ENCODE results near the gene PLTP. TPM values are rescaled to one million over a fixed set of nuclear protein-coding genes. Genes with fewer than 3 reads are reported as not detected.

PLTP gene
- total RNA-seq, 1 experiment from 2014 or later, result 4.7 TPM

- TF ChIP-seq CEBPB (IDR thresholded peaks at IDR 0.05; ENCODE audit: low read depth) (no peak), ZFX (IDR thresholded peaks at IDR 0.05) (no peak), POLR2AphosphoS5 (IDR thresholded peaks at IDR 0.05; ENCODE audit: low read depth, low read length) (no peak)
Observed at GRCh38 chr20:45951925-45952834, 40.2 kb upstream of the PLTP start (continued).

DNA sequence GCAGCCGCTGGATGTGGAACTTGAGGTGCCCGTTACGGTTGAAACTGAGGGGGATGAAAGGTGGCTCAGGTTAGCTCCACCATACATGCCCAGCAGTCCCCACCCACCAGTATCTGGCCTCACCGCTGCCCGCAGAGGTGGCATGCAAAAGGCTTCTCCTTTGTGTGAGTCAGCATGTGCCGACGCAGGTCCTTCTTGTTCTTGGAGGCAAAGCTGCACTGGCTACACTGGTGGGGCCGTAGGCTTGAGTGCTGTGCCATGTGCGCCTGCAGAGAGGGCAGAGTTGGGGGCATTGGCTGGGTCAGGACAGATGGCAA lies 38.3 kb upstream of the PLTP start:
- POLR2A ChIA-PET, result interaction anchor here (1.7 kb wide), 1 partner anchor 16 kb away, joined by 8 read pairs; the partner anchor contains the start of gene PCIF1

More for the DNA sequence above, 38.3 kb upstream of the PLTP start:
- intact Hi-C loops (cut with micrococcal nuclease), result no loop called here
- BruUV-seq (replicated peaks), result TSS peak; percentile 16
- TF ChIP-seq SP1 (IDR thresholded peaks at IDR 0.05; ENCODE audit: low read depth), result no peak
- TF ChIP-seq ATF3 (IDR thresholded peaks at IDR 0.05), result no peak
- no peak for TF ChIP-seq SIN3A (IDR thresholded peaks at IDR 0.05; ENCODE audit: low read depth)
- no peak for TF ChIP-seq TCF7L2 (IDR thresholded peaks at IDR 0.05; ENCODE audit: borderline replicate concordance, extremely low read depth, insufficient read depth, insufficient read length)
- TF ChIP-seq EZH2phosphoT487 (IDR thresholded peaks at IDR 0.05; ENCODE audit: borderline replicate concordance), result no peak
- no peak for TF ChIP-seq CBX3 (IDR thresholded peaks at IDR 0.05; ENCODE audit: low read depth)
- TF ChIP-seq, protein P1, sequence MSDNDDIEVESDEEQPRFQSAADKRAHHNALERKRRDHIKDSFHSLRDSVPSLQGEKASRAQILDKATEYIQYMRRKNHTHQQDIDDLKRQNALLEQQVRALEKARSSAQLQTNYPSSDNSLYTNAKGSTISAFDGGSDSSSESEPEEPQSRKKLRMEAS (IDR thresholded peaks at IDR 0.05), result no peak
- TF ChIP-seq JUND (IDR thresholded peaks at IDR 0.05), result no peak
- no peak for TF ChIP-seq ZBTB33 (IDR thresholded peaks at IDR 0.05; ENCODE audit: extremely low read depth, insufficient replicate concordance, low read length)
- TF ChIP-seq RAD21 (IDR thresholded peaks at IDR 0.05; ENCODE audit: low read depth), result no peak
- TF ChIP-seq ELF1 (IDR thresholded peaks at IDR 0.05; ENCODE audit: borderline replicate concordance, low read depth), result no peak
- Histone ChIP-seq H3K4me3 (replicated peaks in 1 of 2; ENCODE audit: low read depth in 1 of 2, low read length in 2 of 2) (no peak overlapping the region), H3K4me1 (ENCODE audit: control insufficient read depth in 1 of 2, insufficient read depth in 2 of 2, low read length in 2 of 2) (no peaks in the 10 kb centered on the region), H3K9me3 (ENCODE audit: control insufficient read depth in 1 of 2, insufficient read depth in 1 of 2, low read depth in 1 of 2, low read length in 2 of 2) (no peaks in the 10 kb centered on the region), H3K9me2 (ENCODE audit: insufficient read depth) (no peaks in the 10 kb centered on the region), H3K27ac (ENCODE audit: low read depth, low read length) (no peak overlapping the region), H3K27me3 (ENCODE audit: insufficient read depth, low read length) (no peaks in the 10 kb centered on the region), H3K9ac (ENCODE audit: low read length) (no peak overlapping the region), H3K36me3 (ENCODE audit: control insufficient read depth in 1 of 2, insufficient read depth in 2 of 2, low read length in 2 of 2) (peaks cover 17 to 30% of the 10 kb centered on the region in 2 experiments; a peak in 3 of 4 replicates), H3K4me2 (ENCODE audit: low read length) (no peak overlapping the region), H3K79me2 (ENCODE audit: insufficient read depth, low read length) (no peaks in the 10 kb centered on the region), H2AFZ (ENCODE audit: low read depth, low read length, poor library complexity, severe bottlenecking) (no peak overlapping the region), H4K20me1 (ENCODE audit: insufficient read depth) (no peaks in the 10 kb centered on the region)
- ChIA-PET CTCF (no interaction called here), RAD21 (ENCODE audit: low non-redundant PET in 1 of 2, low total read pairs in 2 of 2, uncharacterized antibody in 2 of 2, unreplicated experiment in 2 of 2) (no interaction called here)
- ATAC-seq (no peak), DNase-seq (ENCODE audit: low read depth, low spot score) (no peak)

Data from HCT116 (cell line).